Lung (tissue), 12 donors: Measurements from ENCODE around the gene SH2D1B. TPM values are rescaled to one million over a fixed set of nuclear protein-coding genes. Genes with fewer than 3 reads are reported as not detected.

ENCODE experiments used
- ATAC-seq: fragments of 200-7000 bp; cut with Tn5 transposase; one replicate; pipeline ENCODE4 v1.9.1; 2020; ENCODE audit warnings: moderate number of reproducible peaks; ENCODE audit not compliant: insufficient read depth, low FRiP score
- DNase-seq, 3 donors: peaks; one replicate each; pipeline ENCODE4 v3.0.0-alpha.2; 2013 to 2017
- H3K27ac ChIP-seq, 2 donors: one replicate each; pipeline ENCODE4 v1.5.1; 2013; ENCODE audit warnings: mild to moderate bottlenecking in 2 of 2, moderate library complexity in 2 of 2, control low read depth in 1 of 2, inconsistent platforms in 1 of 2, low read depth in 1 of 2, low read length in 1 of 2
- H3K27me3 ChIP-seq, 3 donors: one replicate each; pipeline ENCODE4 v1.5.1; 2013; ENCODE audit warnings: low read length in 2 of 3; ENCODE audit not compliant: control insufficient read depth in 3 of 3, insufficient read depth in 3 of 3
- H3K36me3 ChIP-seq, 4 donors: one replicate each; pipeline ENCODE4 v1.5.1; 2013; ENCODE audit warnings: low read length in 4 of 4, mild to moderate bottlenecking in 1 of 4, moderate library complexity in 1 of 4; ENCODE audit not compliant: control insufficient read depth in 4 of 4, insufficient read depth in 4 of 4
- H3K4me1 ChIP-seq, 5 donors: one replicate each; pipeline ENCODE4 v1.5.1; 2013; ENCODE audit warnings: low read length in 5 of 5, mild to moderate bottlenecking in 2 of 5, moderate library complexity in 1 of 5; ENCODE audit not compliant: control insufficient read depth in 5 of 5, insufficient read depth in 5 of 5
- H3K4me3 ChIP-seq: one replicate; pipeline ENCODE4 v1.5.1; 2013; ENCODE audit warnings: mild to moderate bottlenecking, control low read depth, moderate library complexity
- H3K9ac ChIP-seq, 2 donors: one replicate each; pipeline ENCODE4 v1.5.1; 2013; ENCODE audit warnings: low read length in 2 of 2, control low read depth in 1 of 2; ENCODE audit not compliant: insufficient read depth in 1 of 2
- H3K9me3 ChIP-seq, 4 donors: one replicate each; pipeline ENCODE4 v1.5.1; 2013; ENCODE audit warnings: low read length in 3 of 4, mild to moderate bottlenecking in 1 of 4, moderate library complexity in 1 of 4; ENCODE audit not compliant: control insufficient read depth in 4 of 4, insufficient read depth in 3 of 4
- CTCF ChIP-seq: IDR thresholded peaks from 2 replicates; pipeline ENCODE4 v1.5.1; 2012; ENCODE audit warnings: mild to moderate bottlenecking; ENCODE audit errors: control extremely low read depth, extremely low read depth
- WGBS, 2 donors: extraction: QIAGEN DNeasy Blood & Tissue Kit; methylation state at CpG; one replicate each; pipeline ENCODE4 v1.1.7; 2013; 5-methylcytosine and 5-hydroxymethylcytosine counted together
- polyA plus RNA-seq, 2 donors: library from polyadenylated mRNA; stranded (reverse); fragments of 200-250 nt; gene quantifications; one replicate each; pipeline ENCODE4 v1.2.1, GENCODE V29; 2013
- total RNA-seq, 2 donors: library from RNA; depleted of rRNA in 1 of 2; stranded (reverse); fragments of >200 nt in 1 of 2; gene quantifications; one replicate each; pipeline ENCODE4 v1.2.1, GENCODE V29; 2014 to 2021
- donor health status: control.
- donor health status: control.
- donor health status: Bipolar disorder and iron deficiency.
- donor health status: healthy.
- donor health status: DM: yes; HTN: yes; CAD: no.

The SH2D1B gene
- total and polyA plus RNA-seq, 4 donors, result 0.26 to 1.6 (median 1.0) TPM

GRCh38 chr1:162367073-162367472, 44.9 kb downstream of the SH2D1B start:
- no peak for DNase-seq
- Histone ChIP-seq H3K9ac (no peak overlapping the region), H3K27me3 (no peaks in the 10 kb centered on the region), H3K4me3 (no peak overlapping the region), H3K4me1 (no peaks in the 10 kb centered on the region), H3K27ac (no peak overlapping the region), H3K36me3 (peaks cover 0 to 2% (median 0%) of the 10 kb centered on the region in 4 donors), H3K9me3 (no peaks in the 10 kb centered on the region)
- ATAC-seq, result no peak
- TF ChIP-seq CTCF, result no peak
- WGBS, 2 donors, result 87 to 92% methylated on average over 36 of the region's 36 CpGs

GRCh38 chr1:162366671-162367070, 45.3 kb downstream of the SH2D1B start:
- Histone ChIP-seq H3K9me3 (no peaks in the 10 kb centered on the region), H3K27me3 (no peaks in the 10 kb centered on the region), H3K4me1 (no peaks in the 10 kb centered on the region), H3K27ac (no peak overlapping the region), H3K36me3 (peaks cover 0 to 2% (median 0%) of the 10 kb centered on the region in 4 donors), H3K4me3 (no peak overlapping the region), H3K9ac (no peak overlapping the region)
- DNase-seq (no peak), ATAC-seq (no peak)
- WGBS, 2 donors, result 82 to 95% methylated on average over 9 of the region's 9 CpGs
- TF ChIP-seq CTCF, result no peak

- no peak for ATAC-seq
- no peak overlapping the region for H3K27ac ChIP-seq
- TF ChIP-seq CTCF, result no peak
- no peak overlapping the region for H3K4me3 ChIP-seq
- H3K36me3 ChIP-seq, result peaks cover 0 to 2% (median 0%) of the 10 kb centered on the region in 4 donors
- no peak overlapping the region for H3K9ac ChIP-seq
- DNase-seq, result no peak
- H3K9me3 ChIP-seq, result no peaks in the 10 kb centered on the region
- H3K27me3 ChIP-seq, result no peaks in the 10 kb centered on the region
- WGBS, 2 donors, result 71 to 73% methylated on average over 4 of the region's 4 CpGs
- H3K4me1 ChIP-seq, result no peaks in the 10 kb centered on the region
Measured at GRCh38 chr1:162366149-162366548, 45.8 kb downstream of the SH2D1B start.
